ENCODE measurements around the gene VDAC1.
"Not testable (repeated sequence)": the region's sequence is repeated elsewhere in the genome, so short reads cannot be mapped to it uniquely, and the experiment has no call there.

VDAC1 gene

GRCh38 chr5:134004626-134005416 lies at the start of gene VDAC1:
TSS of gene VDAC1 (minus strand) at chr5:134004975. CDS start at chr5:133993012, 11,963 bp downstream.
- peak; percentile 89 for DNase-seq

DNA sequence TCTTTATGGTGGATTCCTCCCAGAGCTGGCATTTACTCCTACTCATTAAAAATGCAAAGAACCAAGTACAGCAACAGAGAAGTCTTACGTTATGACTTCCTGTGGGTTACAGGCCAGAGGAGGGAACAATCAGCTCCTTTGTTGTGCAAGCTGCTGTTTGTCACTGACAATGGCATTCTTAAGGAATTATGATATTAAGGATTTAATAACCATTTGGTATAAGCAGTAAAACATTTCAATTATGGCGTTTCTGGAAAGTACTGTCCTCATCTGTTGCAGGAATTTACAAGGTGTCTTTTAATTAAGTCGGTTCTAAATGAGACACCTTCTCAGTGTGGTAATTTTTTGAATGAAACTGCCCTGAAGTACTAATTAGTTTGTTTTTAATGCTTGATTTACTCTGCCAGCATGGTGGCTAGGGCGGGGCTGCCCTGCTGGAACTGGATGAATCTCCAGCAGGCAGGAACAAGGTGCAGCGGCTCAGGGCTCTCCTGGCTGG lies 49.1 kb upstream of the VDAC1 start:
- no peak for DNase-seq

DNA sequence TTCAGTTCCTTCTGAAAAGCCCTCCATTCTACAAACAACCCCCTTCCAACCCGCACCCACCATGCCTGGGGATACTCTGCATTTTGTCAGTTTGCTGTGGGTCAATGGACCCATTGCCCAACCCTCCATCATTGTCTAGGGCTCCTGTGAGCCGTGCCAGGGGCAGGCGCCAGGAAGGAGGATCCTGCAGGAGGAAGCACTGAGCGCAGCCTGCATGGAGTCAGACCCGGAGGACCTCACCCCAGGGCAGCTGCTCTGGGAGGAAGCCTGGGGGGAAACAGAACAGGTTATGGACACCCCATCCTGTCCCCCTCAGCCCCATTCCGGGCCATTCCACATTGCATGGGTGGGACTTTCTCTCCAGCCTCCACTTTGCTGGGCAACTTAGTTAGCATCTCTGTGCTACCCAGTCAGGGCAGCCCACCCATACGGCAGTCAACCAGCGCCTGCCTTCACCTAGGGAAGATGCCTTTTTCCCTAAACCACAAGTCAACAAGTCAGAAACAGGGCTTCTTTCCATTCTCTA lies 48.6 kb upstream of the VDAC1 start:
- DNase-seq: no peak

DNA sequence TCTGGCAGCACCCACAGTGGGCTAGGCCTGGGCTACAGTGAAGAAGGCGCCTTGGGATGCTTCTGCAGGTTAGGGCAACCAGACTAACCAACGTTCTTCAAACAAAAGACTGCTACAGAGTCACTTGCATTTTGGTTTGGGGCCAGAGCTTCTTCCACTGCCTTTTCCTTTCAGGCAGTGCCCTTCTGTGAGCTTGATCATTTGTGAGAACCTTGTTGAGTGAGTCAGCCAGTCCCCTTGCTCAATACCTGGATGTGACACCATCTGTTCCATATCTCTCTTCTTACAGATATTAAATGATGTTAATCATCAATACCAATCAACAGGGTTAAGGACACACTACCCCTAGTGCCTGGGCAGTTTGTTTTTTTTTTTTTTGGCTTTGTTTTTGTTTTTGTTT lies 46.5 kb upstream of the VDAC1 start:
- DNase-seq: no peak

GRCh38 chr5:134048864-134049263 lies 44.1 kb upstream of the VDAC1 start:
- no peak for DNase-seq

DNA sequence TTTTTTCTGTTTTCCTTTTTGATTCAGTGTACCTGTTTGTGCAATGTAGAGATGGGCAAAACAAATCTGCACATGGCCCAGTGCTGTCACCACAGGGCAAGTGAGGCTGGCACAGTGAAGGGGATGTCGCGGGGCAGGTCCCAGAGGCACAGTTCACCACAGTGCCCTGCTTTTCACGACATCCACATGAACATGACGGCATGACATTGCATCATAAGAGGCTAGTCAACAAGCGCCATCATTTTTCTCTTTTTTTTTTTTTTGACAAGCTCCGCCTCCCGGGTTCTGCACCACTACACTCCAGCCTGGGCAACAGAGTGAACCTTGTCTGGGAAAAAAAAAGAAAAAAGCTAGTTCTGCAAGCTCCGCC lies 42.9 kb upstream of the VDAC1 start:
- no peak for DNase-seq

DNA sequence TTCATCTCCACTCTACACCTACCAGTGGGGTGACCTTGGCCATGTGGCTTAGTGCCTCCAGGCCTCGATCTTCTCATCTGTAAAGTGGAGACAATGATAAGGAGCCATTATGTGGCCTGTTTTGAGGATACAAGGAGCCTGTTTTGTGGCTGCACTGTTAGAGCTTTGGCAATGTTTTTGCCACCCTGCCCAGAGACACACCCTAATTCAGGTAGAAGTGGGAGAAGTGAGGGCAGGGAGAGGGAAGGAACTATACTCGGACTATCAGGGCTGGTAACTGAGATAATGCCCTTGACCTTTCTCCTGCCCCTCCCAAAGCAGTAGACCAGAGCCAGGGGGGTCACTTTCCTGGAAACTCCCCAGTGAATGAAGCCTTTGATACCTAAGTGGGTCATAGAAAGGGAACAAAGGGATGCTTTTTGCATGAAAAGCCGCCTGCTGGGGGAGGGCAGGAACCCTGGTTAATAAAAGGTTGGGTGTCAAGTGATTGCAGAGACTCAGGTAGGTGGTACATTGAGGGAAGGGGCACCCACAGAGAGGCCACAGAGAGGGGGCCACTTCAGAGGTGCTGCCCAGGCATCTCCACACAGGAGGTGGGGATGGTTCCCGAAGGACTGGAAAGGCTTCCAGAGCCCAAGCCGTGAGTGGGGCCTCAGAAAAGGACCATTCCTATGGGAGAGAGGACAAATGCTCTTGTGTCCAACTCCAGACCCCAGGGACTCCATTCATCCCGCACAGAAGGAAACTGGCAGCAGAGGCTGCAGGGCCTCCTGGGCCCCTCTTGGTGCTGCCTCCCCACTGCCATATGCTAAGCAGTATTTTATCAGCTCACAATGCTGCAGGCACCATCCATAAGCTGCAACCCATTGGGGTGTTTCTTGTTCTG lies 42.3 kb upstream of the VDAC1 start:
- no peak for DNase-seq

DNA sequence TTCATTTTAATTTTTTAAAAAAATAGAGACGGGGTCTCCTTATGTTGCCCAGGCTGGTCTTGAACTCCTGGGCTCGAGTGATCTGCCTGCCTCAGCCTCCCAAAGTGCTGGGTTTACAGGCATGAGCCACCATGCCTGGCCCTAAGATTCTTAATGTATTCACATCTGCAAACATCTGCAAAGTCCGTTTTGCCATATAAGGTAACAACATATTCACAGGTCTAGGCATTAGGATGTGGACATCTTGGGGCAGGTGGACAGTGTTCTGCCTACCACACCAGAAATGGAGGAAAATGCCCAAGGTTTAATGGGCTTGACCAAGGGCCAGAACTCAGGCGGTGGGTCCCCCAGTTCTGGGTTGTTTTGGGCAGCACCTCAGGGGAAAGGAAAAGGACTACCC lies 41.6 kb upstream of the VDAC1 start:
- no peak for DNase-seq

DNA sequence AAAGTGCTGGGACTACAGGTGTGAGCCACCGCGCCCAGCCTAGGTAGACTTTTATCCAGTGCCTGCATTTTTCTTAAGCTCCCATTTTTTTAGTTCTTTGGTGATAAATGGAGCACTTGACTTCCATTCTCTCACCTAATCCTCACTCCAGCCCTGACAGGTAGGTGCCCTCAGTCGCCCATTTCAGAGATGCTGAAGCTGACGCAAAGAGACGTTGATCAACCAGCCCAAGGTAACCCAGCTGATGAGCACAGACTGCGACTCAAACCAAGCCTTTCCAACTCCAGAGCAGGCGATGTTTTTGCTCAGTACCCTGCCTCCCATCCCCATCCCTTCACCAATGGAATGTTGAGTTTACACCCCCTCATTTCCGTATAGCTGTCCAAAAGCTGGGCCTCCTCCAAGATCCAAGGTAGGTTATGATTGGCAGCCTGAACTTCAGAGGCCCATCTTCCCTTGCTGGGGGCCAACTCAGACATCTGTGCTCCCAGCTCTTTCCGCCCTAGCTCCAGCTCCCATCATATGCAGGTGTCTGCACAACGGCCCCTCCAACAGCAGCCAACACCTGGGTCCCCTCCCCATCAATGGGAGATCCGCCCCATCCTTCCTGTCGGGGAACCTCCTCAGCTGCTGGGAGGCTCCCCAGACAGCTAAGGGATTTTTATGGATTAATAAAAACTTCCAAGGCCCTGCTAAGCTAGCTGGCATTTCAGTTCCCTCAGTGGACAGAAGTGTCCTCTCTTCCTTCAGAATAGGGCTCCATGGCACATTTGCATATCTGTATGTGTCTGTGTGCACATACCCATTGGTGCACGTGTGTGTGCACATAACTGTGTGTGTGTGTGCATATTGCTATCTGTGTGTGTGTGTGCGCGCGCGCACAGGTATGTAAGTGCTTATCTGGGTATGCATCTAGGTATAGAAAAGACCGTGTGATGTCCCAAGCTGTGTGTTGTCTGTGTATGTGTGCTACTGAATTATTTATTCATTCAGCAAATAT lies 39.3 kb upstream of the VDAC1 start:
- no peak for DNase-seq

- DNase-seq: no peak
Measured at GRCh38 chr5:134041570-134042411, 37.0 kb upstream of the VDAC1 start.

DNA sequence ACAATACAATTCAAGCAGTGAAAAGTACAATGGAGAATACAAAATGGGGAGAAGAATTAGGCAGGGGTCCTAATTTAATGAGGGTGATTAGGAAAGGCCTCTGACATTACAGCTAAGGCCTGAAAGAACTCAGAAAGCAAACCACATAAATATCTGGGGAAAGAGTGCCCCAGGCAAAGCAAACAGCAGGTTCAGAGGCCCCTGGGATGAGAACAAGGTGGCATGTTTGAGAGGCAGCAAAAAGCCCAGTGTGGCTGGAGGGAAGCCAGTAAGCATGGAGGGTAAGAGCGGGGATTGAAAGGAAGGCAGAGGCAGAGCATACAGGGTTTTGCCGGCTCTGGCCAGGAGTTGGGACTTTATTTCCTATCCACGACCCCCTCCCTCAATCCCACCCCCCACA lies 33.4 kb upstream of the VDAC1 start:
- DNase-seq: no peak

- no peak for DNase-seq
Measured at GRCh38 chr5:134037160-134037559, 32.4 kb upstream of the VDAC1 start.

DNA sequence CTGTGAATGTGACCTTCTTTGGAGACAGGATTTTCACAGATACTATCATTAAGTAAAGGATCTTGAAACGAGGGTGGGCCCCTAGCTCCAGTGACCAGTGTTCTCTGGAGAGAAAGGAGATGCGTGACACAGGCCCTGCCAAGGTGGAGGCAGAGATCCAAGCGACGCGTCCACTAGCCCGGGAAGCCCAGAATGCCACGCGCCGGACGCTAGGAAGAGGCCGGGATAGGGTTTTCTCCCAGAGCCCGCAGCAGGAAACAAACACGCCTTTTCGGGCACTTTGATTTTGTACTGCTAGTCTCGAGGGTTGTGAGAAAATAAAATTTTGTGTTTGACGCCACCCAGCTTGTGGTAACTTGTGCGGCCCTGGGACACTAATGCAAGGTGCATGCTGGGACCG lies 29.6 kb upstream of the VDAC1 start:
- DNase-seq: no peak

- DNase-seq: not testable (repeated sequence)
Measured at GRCh38 chr5:134030303-134030964, 25.7 kb upstream of the VDAC1 start.

- DNase-seq: no peak
Measured at GRCh38 chr5:134029156-134029555, 24.4 kb upstream of the VDAC1 start.

DNA sequence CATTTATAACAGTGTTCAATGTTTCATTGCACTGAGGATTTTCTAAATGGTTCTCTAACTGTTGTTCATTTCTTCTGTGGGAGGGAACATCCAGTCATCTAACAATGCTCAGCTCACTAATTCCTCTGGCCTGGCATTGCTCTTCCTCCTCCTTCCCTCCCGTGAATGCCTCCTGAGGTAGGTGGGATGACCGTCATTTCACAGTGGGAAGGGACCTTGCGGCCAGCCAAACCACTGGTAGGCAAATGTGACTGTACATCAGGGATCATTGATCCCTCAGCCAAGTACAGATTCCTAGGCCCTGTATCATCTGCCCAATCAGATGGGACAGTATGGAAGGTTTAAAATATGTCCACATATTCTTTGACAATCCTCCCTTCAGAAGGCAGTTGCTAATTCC lies 23.7 kb upstream of the VDAC1 start:
- DNase-seq: no peak

DNA sequence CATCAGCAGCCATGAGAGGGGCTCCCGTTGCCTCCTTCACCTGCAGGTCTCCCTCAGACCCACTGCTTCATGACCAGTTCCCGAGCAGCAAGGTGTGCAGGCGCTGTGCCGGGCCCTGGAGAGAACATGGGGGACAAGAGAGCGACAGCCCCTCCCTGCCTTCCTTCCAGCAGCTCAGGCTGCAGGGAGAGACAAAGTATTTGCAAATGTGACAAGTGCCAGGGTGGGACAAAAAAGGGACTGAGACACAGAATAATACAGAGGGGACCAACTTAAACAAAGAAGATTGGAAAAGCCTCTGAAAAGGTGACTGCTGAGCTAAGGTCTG lies 22.5 kb upstream of the VDAC1 start:
- no peak for DNase-seq

DNA sequence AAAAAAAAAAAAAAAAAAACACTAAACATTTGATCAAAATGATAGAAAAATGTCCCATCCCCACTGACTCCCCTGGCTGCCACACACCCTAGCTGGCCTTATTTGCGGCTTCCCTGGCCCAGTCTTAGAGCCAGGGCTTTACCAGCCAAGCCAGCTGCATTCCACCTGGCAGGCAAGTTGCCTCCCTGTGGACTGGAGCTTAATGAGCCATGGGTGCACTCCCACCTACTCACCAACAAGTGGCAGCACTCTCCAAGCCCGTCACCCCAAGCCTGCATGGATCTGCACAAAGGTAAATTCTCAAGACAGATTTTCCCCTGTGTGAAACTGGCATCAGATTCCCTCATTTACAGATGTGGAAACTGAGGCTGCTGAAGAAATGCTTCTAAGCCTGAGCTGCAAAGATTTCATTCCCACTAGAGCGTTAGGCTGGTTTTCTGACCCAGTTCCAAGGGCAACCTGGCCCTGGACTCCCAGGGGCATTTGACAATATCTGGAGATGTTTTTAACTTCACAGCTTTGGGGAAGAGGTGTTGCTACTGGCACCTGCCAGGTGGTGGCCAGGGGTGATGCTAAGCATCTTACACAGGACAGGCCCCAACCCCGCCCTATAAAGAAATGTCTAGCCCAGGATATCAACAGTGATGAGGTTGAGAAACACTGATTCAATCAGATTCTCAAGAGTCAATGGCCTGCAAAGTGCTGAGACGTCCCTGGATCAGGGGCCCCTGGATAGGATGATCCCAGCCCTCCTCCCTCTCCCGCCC lies 21.9 kb upstream of the VDAC1 start:
- peak; percentile 70 for DNase-seq

DNA sequence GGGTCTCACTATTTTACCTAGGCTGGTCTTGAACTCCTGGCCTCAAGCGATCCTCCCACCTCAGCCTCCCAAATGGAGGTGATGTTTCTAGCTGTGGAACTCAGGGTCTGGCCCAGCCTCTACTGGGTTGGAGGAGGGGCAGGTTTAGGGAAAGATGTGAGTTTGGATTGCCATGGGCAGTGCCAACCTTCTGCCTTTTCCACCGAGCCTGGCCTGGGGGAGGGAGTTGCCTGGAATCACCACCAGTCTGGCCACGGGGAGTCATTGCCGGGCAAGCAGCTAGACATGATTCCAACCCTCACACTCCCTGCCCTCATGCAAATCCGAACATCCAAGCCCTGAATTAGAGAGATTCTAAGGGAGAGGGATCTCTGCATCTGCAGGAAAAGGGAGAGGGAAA lies 21.0 kb upstream of the VDAC1 start:
- no peak for DNase-seq

- DNase-seq: no peak
Measured at GRCh38 chr5:134024811-134025210, 20.0 kb upstream of the VDAC1 start.
